Measurements from ENCODE around the gene FAM111B.

FAM111B gene

DNA sequence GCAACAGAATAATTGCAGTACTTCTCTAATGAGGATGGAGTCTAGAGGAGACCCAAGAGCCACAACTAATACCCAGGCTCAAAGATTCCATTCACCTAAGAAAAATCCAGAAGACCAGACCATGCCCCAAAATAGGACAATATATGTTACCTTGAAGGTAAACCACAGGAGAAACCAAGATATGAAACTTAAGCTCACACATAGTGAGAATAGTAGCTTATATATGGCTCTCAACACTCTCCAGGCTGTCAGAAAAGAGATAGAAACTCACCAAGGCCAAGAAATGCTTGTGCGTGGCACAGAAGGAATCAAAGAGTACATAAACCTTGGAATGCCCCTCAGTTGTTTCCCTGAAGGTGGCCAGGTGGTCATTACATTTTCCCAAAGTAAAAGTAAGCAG, 44.7 kb downstream of the FAM111B start:
- no peaks in the 10 kb centered on the region for H3K9me3 ChIP-seq (ENCODE audit: control insufficient read depth, insufficient read depth, low read depth, low read length)
- peaks cover 0 to 5% of the 10 kb centered on the region in 2 experiments; a peak in 1 of 3 replicates for H3K36me3 ChIP-seq (ENCODE audit: control insufficient read depth in 2 of 2, insufficient read depth in 1 of 2, low read length in 2 of 2)
- H3K4me1 ChIP-seq (ENCODE audit: control insufficient read depth, insufficient read depth, low read length) = no peaks in the 10 kb centered on the region
- TF ChIP-seq ZNF510 (tag by site-specific recombination; IDR thresholded peaks at IDR 0.05; ENCODE audit: insufficient replicate concordance) = no peak
- no peak for TF ChIP-seq ZBTB8A (tag by site-specific recombination; IDR thresholded peaks at IDR 0.05)
- TF ChIP-seq, protein P1, sequence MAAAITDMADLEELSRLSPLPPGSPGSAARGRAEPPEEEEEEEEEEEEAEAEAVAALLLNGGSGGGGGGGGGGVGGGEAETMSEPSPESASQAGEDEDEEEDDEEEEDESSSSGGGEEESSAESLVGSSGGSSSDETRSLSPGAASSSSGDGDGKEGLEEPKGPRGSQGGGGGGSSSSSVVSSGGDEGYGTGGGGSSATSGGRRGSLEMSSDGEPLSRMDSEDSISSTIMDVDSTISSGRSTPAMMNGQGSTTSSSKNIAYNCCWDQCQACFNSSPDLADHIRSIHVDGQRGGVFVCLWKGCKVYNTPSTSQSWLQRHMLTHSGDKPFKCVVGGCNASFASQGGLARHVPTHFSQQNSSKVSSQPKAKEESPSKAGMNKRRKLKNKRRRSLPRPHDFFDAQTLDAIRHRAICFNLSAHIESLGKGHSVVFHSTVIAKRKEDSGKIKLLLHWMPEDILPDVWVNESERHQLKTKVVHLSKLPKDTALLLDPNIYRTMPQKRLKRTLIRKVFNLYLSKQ (tag by site-specific recombination; IDR thresholded peaks at IDR 0.05; ENCODE audit: borderline replicate concordance) = no peak
- TF ChIP-seq, protein P2, sequence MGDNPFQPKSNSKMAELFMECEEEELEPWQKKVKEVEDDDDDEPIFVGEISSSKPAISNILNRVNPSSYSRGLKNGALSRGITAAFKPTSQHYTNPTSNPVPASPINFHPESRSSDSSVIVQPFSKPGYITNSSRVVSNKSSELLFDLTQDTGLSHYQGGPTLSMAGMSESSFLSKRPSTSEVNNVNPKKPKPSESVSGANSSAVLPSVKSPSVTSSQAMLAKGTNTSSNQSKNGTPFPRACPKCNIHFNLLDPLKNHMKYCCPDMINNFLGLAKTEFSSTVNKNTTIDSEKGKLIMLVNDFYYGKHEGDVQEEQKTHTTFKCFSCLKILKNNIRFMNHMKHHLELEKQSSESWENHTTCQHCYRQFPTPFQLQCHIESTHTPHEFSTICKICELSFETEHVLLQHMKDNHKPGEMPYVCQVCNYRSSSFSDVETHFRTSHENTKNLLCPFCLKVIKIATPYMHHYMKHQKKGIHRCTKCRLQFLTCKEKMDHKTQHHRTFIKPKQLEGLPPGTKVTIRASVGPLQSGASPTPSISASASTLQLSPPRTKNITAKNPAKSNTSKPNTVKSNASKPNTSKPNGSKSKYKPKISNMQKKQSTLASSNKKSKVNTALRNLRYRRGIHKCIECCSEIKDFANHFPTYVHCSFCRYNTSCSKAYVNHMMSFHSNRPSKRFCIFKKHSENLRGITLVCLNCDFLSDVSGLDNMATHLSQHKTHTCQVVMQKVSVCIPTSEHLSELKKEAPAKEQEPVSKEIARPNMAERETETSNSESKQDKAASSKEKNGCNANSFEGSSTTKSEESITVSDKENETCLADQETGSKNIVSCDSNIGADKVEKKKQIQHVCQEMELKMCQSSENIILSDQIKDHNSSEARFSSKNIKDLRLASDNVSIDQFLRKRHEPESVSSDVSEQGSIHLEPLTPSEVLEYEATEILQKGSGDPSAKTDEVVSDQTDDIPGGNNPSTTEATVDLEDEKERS (tag by site-specific recombination; IDR thresholded peaks at IDR 0.05) = no peak
- TF ChIP-seq, protein P3, sequence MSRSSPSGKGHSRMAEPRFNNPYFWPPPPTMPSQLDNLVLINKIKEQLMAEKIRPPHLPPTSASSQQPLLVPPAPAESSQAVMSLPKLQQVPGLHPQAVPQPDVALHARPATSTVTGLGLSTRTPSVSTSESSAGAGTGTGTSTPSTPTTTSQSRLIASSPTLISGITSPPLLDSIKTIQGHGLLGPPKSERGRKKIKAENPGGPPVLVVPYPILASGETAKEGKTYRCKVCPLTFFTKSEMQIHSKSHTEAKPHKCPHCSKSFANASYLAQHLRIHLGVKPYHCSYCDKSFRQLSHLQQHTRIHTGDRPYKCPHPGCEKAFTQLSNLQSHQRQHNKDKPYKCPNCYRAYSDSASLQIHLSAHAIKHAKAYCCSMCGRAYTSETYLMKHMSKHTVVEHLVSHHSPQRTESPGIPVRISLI (tag by site-specific recombination; IDR thresholded peaks at IDR 0.05) = no peak
- TF ChIP-seq ZNF24 (tag by site-specific recombination; IDR thresholded peaks at IDR 0.05) = no peak
- TF ChIP-seq, protein P4, sequence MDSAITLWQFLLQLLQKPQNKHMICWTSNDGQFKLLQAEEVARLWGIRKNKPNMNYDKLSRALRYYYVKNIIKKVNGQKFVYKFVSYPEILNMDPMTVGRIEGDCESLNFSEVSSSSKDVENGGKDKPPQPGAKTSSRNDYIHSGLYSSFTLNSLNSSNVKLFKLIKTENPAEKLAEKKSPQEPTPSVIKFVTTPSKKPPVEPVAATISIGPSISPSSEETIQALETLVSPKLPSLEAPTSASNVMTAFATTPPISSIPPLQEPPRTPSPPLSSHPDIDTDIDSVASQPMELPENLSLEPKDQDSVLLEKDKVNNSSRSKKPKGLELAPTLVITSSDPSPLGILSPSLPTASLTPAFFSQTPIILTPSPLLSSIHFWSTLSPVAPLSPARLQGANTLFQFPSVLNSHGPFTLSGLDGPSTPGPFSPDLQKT (IDR thresholded peaks at IDR 0.05; ENCODE audit: borderline replicate concordance, low read depth, low read length) = no peak
- TF ChIP-seq, protein P5, sequence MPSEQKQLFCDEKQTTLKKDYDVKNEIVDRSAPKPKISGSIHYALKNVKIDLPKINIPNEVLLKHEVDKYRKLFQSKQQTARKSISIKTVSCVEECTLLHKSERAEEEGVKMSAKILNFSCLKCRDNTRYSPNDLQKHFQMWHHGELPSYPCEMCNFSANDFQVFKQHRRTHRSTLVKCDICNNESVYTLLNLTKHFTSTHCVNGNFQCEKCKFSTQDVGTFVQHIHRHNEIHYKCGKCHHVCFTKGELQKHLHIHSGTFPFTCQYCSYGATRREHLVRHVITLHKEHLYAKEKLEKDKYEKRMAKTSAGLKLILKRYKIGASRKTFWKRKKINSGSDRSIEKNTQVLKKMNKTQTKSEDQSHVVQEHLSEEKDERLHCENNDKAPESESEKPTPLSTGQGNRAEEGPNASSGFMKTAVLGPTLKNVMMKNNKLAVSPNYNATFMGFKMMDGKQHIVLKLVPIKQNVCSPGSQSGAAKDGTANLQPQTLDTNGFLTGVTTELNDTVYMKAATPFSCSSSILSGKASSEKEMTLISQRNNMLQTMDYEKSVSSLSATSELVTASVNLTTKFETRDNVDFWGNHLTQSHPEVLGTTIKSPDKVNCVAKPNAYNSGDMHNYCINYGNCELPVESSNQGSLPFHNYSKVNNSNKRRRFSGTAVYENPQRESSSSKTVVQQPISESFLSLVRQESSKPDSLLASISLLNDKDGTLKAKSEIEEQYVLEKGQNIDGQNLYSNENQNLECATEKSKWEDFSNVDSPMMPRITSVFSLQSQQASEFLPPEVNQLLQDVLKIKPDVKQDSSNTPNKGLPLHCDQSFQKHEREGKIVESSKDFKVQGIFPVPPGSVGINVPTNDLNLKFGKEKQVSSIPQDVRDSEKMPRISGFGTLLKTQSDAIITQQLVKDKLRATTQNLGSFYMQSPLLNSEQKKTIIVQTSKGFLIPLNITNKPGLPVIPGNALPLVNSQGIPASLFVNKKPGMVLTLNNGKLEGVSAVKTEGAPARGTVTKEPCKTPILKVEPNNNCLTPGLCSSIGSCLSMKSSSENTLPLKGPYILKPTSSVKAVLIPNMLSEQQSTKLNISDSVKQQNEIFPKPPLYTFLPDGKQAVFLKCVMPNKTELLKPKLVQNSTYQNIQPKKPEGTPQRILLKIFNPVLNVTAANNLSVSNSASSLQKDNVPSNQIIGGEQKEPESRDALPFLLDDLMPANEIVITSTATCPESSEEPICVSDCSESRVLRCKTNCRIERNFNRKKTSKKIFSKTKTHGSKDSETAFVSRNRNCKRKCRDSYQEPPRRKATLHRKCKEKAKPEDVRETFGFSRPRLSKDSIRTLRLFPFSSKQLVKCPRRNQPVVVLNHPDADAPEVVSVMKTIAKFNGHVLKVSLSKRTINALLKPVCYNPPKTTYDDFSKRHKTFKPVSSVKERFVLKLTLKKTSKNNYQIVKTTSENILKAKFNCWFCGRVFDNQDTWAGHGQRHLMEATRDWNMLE (tag by site-specific recombination; conservative IDR thresholded peaks at IDR 0.05; ENCODE audit: low read depth) = no peak
- TF ChIP-seq ZNF792 (tag by site-specific recombination; IDR thresholded peaks at IDR 0.05) = no peak
- TF ChIP-seq, protein P6, sequence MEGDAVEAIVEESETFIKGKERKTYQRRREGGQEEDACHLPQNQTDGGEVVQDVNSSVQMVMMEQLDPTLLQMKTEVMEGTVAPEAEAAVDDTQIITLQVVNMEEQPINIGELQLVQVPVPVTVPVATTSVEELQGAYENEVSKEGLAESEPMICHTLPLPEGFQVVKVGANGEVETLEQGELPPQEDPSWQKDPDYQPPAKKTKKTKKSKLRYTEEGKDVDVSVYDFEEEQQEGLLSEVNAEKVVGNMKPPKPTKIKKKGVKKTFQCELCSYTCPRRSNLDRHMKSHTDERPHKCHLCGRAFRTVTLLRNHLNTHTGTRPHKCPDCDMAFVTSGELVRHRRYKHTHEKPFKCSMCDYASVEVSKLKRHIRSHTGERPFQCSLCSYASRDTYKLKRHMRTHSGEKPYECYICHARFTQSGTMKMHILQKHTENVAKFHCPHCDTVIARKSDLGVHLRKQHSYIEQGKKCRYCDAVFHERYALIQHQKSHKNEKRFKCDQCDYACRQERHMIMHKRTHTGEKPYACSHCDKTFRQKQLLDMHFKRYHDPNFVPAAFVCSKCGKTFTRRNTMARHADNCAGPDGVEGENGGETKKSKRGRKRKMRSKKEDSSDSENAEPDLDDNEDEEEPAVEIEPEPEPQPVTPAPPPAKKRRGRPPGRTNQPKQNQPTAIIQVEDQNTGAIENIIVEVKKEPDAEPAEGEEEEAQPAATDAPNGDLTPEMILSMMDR (tag by site-specific recombination; IDR thresholded peaks at IDR 0.05) = no peak
- TF ChIP-seq ZNF239 (tag by site-specific recombination; IDR thresholded peaks at IDR 0.05) = no peak
- no peak for TF ChIP-seq ZNF777 (tag by site-specific recombination; IDR thresholded peaks at IDR 0.05; ENCODE audit: borderline replicate concordance)
- no peak for TF ChIP-seq ZNF548 (tag by site-specific recombination; IDR thresholded peaks at IDR 0.05)
- no peak for TF ChIP-seq ZNF311 (tag by site-specific recombination; IDR thresholded peaks at IDR 0.05; ENCODE audit: borderline replicate concordance)
- TF ChIP-seq ZNF560 (tag by site-specific recombination; IDR thresholded peaks at IDR 0.05; ENCODE audit: borderline replicate concordance) = no peak
- TF ChIP-seq ZNF138 (tag by site-specific recombination; IDR thresholded peaks at IDR 0.05; ENCODE audit: borderline replicate concordance) = no peak
- no peak for TF ChIP-seq ZNF76 (tag by site-specific recombination; IDR thresholded peaks at IDR 0.05; ENCODE audit: borderline replicate concordance, low read depth)
- TF ChIP-seq, protein P7, sequence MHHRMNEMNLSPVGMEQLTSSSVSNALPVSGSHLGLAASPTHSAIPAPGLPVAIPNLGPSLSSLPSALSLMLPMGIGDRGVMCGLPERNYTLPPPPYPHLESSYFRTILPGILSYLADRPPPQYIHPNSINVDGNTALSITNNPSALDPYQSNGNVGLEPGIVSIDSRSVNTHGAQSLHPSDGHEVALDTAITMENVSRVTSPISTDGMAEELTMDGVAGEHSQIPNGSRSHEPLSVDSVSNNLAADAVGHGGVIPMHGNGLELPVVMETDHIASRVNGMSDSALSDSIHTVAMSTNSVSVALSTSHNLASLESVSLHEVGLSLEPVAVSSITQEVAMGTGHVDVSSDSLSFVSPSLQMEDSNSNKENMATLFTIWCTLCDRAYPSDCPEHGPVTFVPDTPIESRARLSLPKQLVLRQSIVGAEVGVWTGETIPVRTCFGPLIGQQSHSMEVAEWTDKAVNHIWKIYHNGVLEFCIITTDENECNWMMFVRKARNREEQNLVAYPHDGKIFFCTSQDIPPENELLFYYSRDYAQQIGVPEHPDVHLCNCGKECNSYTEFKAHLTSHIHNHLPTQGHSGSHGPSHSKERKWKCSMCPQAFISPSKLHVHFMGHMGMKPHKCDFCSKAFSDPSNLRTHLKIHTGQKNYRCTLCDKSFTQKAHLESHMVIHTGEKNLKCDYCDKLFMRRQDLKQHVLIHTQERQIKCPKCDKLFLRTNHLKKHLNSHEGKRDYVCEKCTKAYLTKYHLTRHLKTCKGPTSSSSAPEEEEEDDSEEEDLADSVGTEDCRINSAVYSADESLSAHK (tag by site-specific recombination; IDR thresholded peaks at IDR 0.05) = no peak
- ChIA-PET POLR2A (interaction anchor here (1.4 kb wide), 1 partner anchor 10 kb away, joined by 3 read pairs; no protein-coding TSS in a partner anchor), CTCF (interaction anchor here (1.2 to 1.5 kb wide), 3 partner anchors 9 to 98 kb away, joined by 3 to 4 read pairs (median 4); partner anchors contain the start of gene FAM111A)
- H3K27ac ChIP-seq (ENCODE audit: extremely low read depth, low read depth, low read length) = no peak overlapping the region
- no peak overlapping the region for H3K4me3 ChIP-seq (ENCODE audit: low read depth, low read length)

Data from HEK293 (cell line).